Epithelial cell of proximal tubule (primary cell): ENCODE results near the gene TAS2R60. TPM values are rescaled to one million over a fixed set of nuclear protein-coding genes. Genes with fewer than 3 reads are reported as not detected.
"Not testable (repeated sequence)": the region's sequence is repeated elsewhere in the genome, so short reads cannot be mapped to it uniquely, and the experiment has no call there.

ENCODE experiments used
- DNase-seq: peaks from one replicate; pipeline ENCODE4 v3.0.0-alpha.2; 2011; ENCODE audit warnings: low read depth
- H3K4me3 ChIP-seq: 2 replicates; pipeline ENCODE4 v1.5.1; 2011; ENCODE audit warnings: low read depth, mild to moderate bottlenecking, low read length
- total RNA-seq: library from RNA; depleted of rRNA; stranded (reverse); fragments of >200 nt; gene quantifications from 2 replicates; pipeline ENCODE4 v1.2.3, GENCODE V29; 2015
- TF ChIP-seq, protein P1 (sequence below): conservative IDR thresholded peaks from 2 replicates; pipeline ENCODE4 v1.5.1; 2012; ENCODE audit warnings: low read depth, mild to moderate bottlenecking, low read length

Gene TAS2R60
- total RNA-seq, 1 donor from 2014 or later: not detected

DNA sequence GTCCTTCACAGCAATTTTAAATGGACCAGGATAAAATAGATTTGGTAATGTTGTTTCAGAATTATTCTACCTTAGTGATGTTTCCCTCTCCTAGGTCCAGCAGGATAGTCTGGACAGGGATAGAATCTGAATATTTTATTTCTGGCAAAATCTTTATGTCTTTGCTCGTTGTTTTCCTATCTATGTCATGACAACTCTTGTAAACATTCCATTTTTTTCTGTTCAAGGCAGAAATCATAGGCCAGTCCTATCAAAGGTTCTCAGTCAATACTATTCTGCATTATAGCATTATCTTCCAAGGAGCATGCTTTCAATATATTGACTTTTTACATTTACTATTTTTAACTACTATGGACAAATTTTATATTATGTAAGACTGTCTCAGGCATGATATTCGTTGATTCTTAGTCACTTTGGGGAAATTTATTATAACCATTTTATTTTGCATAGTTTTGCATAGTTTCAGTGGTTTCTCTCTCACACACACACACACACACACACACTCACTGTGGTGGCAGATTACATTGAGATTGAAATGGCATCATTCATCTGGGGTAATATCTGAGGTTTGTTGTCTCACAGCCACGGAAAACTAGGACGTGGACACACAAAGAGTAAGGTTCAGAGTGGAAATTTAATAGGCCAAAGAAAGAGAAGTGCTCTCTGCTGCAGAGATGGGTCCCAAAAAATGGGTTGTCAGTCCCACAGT, 17.2 kb downstream of the TAS2R60 start:
- DNase-seq: no peak
- no peak overlapping the region for H3K4me3 ChIP-seq
- TF ChIP-seq, protein P1, sequence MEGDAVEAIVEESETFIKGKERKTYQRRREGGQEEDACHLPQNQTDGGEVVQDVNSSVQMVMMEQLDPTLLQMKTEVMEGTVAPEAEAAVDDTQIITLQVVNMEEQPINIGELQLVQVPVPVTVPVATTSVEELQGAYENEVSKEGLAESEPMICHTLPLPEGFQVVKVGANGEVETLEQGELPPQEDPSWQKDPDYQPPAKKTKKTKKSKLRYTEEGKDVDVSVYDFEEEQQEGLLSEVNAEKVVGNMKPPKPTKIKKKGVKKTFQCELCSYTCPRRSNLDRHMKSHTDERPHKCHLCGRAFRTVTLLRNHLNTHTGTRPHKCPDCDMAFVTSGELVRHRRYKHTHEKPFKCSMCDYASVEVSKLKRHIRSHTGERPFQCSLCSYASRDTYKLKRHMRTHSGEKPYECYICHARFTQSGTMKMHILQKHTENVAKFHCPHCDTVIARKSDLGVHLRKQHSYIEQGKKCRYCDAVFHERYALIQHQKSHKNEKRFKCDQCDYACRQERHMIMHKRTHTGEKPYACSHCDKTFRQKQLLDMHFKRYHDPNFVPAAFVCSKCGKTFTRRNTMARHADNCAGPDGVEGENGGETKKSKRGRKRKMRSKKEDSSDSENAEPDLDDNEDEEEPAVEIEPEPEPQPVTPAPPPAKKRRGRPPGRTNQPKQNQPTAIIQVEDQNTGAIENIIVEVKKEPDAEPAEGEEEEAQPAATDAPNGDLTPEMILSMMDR: no peak

DNA sequence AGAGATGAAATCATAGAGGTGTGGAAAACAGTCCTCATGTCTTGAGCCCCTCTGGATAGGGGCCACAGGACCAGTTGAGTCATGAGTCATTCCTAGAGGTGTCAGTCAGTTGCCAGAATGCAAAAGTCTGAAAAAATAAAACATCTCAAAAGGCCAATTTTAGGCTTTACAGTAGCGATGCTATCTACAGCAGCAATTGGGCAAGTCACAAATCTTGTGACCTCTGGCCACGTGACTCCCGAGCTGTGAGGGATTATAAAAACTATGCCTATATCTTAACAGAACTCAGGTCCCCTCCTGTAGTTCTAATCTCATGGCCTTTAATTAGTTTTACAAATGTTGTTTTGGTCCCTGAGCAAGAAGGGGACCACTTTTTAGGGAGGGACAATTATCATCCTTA, 18.8 kb downstream of the TAS2R60 start:
- no peak for DNase-seq
- TF ChIP-seq, protein P1: no peak
- no peak overlapping the region for H3K4me3 ChIP-seq

DNA sequence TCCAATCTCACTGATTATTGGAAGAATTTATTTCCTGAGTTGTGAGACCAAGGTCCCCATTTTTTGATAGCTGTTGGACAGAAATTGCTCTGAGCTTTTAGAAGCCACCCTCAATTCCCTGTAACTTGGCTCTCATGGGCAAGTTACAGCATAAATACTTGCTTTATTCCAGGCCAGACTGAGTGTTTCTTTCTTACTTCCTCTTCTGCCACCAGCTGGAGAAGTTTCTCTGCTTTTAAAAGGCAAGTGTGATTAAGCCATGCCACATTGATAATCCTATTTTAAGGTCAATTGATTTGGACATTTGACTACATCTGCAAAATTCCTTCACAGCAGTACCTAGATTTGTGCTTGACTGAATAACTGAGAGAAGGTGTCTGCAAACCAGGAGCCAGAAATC, 20.3 kb downstream of the TAS2R60 start:
- no peak overlapping the region for H3K4me3 ChIP-seq
- no peak for DNase-seq
- TF ChIP-seq, protein P1: no peak

DNA sequence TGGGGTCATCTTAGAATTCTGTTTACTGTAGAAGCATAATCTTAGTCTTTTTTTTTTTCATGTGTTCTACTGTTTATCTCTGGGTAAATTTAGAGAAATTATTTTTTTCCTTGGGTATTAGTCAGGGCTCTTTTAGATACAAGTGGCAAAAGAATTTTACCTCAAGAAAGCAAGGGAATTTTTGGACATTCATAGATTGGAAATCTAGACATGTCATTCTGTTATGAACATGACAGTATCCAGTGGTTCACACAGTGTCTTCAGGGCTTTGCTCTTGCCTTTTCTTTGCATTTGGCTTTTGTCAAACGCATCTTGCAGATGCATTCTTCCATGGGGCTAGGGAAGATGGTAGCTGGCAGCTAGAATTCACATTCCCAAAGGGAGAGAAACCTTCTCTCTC, 20.7 kb downstream of the TAS2R60 start:
- DNase-seq: no peak
- H3K4me3 ChIP-seq: no peak overlapping the region
- TF ChIP-seq, protein P1: no peak

DNA sequence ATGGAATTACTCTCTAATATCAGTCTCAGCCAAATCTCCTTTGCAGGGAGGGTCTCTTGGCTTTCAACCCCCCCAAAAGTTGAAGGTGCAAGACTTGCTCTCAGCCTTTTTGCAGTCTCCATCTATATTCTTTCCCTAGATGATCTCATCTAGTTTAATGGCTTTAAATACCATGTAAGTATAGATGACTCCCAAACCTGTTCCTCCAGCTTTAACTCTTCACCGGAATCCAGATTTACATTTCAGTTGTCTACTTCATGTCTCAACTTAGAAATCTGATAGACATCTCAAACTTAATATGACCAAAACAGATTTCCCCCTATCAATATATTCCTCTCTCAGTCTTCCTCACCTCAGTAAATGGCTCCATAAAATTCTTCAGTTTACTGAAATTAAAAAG, 24.5 kb downstream of the TAS2R60 start:
- no peak overlapping the region for H3K4me3 ChIP-seq
- DNase-seq: no peak
- TF ChIP-seq, protein P1: no peak

DNA sequence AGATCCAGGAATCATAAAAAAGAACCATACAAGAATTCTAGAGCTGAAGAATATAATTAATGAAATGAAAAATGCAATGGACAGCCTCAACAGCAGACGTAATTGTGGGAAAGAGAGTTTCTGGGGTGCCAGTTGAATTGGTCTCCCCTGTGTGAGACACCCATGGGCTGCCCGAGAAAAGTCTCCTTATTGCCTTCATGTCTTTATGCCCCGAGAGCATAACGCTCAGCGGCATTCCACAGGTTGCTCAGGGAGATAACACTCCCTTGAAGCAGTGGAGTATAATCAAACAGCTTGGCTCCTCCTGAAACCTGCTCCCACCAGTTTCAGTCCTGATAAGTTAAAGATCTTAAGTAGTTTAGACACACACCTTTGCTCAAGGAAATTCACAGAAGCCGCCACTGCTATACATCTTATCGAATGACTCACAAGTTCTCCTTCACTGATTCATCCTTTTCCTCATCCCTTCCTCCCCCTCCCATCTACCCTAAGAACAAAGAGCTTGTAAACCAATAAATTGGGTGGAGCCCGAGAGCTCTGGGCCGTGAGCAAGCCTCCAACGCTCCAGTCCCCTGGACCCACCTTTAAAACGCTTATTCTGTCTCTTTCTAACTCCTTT, 28.9 kb downstream of the TAS2R60 start:
- not testable (repeated sequence) for DNase-seq, H3K4me3 ChIP-seq

DNA sequence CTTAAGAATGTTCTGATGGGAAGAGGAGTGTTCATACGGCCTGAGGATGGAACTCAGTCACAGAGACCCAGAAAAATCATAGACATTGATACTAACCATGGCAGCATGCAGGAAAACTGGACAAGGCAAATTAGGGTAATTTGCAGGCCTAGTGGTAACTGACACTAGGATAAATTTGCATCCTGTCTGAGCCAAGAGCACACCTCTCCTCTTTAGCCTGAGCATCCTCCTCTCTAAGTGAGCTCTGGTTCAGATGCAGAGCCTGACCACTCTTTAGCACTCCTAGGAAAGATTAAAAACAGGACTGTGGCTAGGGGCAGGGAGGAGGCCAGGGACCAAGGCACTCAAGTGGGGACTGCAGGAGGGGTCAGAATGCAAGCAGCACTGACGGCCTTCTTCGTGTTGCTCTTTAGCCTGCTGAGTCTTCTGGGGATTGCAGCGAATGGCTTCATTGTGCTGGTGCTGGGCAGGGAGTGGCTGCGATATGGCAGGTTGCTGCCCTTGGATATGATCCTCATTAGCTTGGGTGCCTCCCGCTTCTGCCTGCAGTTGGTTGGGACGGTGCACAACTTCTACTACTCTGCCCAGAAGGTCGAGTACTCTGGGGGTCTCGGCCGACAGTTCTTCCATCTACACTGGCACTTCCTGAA, 34.4 kb downstream of the TAS2R60 start, which contains the start of gene TAS2R41:
TAS2R41 (plus strand) TSS at position 373 of the 650 bp plus-strand sequence; CDS start at position 373, 0 bp downstream.
- no peak within 1 kb of the TSS for H3K4me3 ChIP-seq

More for the DNA sequence above, 34.4 kb downstream of the TAS2R60 start, which contains the start of gene TAS2R41:
- no peak for DNase-seq
- TF ChIP-seq, protein P1: no peak
